Transverse colon (tissue), 4 donors: ENCODE data around the gene CDK5RAP2.

Experiments
- POLR2A ChIP-seq: fragments of 450-650 bp; IDR thresholded peaks from one replicate; pipeline ENCODE4 v1.6.1; 2016; ENCODE audit warnings: antibody characterized with exemption, mild to moderate bottlenecking, moderate library complexity
- POLR2AphosphoS5 ChIP-seq, 3 donors: sonication (generic); formaldehyde crosslinking; IDR thresholded peaks; one replicate each; pipeline ENCODE4 v1.6.1; 2016; ENCODE audit warnings: antibody characterized with exemption in 3 of 3
- TF ChIP-seq, protein P1 (sequence below), 5 experiments: fragments of 200-600 bp in 3 of 5; fragments of 450-650 bp in 2 of 5; sonication (generic) in 3 of 5; IDR thresholded peaks; 1 replicate in 2 of 5; 2 replicates in 3 of 5; pipeline ENCODE4 v1.5.1; 2016 to 2017; ENCODE audit warnings: antibody characterized with exemption in 5 of 5, inconsistent platforms in 3 of 5, mild to moderate bottlenecking in 2 of 5, moderate library complexity in 1 of 5

GRCh38 chr9:120441426-120442307, 138.3 kb downstream of the CDK5RAP2 start:
- TF ChIP-seq, protein P1, sequence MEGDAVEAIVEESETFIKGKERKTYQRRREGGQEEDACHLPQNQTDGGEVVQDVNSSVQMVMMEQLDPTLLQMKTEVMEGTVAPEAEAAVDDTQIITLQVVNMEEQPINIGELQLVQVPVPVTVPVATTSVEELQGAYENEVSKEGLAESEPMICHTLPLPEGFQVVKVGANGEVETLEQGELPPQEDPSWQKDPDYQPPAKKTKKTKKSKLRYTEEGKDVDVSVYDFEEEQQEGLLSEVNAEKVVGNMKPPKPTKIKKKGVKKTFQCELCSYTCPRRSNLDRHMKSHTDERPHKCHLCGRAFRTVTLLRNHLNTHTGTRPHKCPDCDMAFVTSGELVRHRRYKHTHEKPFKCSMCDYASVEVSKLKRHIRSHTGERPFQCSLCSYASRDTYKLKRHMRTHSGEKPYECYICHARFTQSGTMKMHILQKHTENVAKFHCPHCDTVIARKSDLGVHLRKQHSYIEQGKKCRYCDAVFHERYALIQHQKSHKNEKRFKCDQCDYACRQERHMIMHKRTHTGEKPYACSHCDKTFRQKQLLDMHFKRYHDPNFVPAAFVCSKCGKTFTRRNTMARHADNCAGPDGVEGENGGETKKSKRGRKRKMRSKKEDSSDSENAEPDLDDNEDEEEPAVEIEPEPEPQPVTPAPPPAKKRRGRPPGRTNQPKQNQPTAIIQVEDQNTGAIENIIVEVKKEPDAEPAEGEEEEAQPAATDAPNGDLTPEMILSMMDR (IDR thresholded peaks at IDR 0.05): no peak
- TF ChIP-seq POLR2A (no peak), POLR2AphosphoS5 (IDR thresholded peaks at IDR 0.05) (no peak)
